Upper lobe of right lung (tissue), 1 donor: Measurements from ENCODE around the gene MECP2. TPM values are rescaled to one million over a fixed set of nuclear protein-coding genes. Genes with fewer than 3 reads are reported as not detected.
A peak's percentile ranks its signal among the peaks of the same experiment; 100 is the strongest.

ENCODE experiments used
- ATAC-seq: fragments of 200-7000 bp; cut with Tn5 transposase; one replicate; pipeline ENCODE4 v1.9.1; 2020; ENCODE audit warnings: mild to moderate bottlenecking, moderate library complexity
- DNase-seq: peaks from one replicate; pipeline ENCODE4 v3.0.0-alpha.2; 2020
- H3K27ac ChIP-seq: fragments of 200-600 bp; one replicate; pipeline ENCODE4 v1.8.0; 2022
- H3K27me3 ChIP-seq: fragments of 200-600 bp; one replicate; pipeline ENCODE4 v1.8.0; 2022; ENCODE audit warnings: mild to moderate bottlenecking
- H3K36me3 ChIP-seq: fragments of 200-600 bp; one replicate; pipeline ENCODE4 v1.8.0; 2022
- H3K4me1 ChIP-seq: fragments of 200-600 bp; one replicate; pipeline ENCODE4 v1.8.0; 2022
- H3K4me3 ChIP-seq: fragments of 200-600 bp; one replicate; pipeline ENCODE4 v1.8.0; 2022; ENCODE audit warnings: mild to moderate bottlenecking
- H3K9me3 ChIP-seq: fragments of 200-600 bp; one replicate; pipeline ENCODE4 v1.8.0; 2022
- CTCF ChIP-seq: fragments of 200-600 bp; IDR thresholded peaks from one replicate; pipeline ENCODE4 v1.8.0; 2022; ENCODE audit warnings: antibody characterized with exemption
- intact Hi-C: fragments of 100-400 bp; cut with DNase I; formaldehyde crosslinking; loops from one replicate; pipeline ENCODE4 v1.11.0; 2022
- total RNA-seq: library from RNA; stranded (reverse); fragmentation: NEBNext Ultra II Directional; extraction: Animal tissue kit (Norgen Biotek cat#: 25700); gene quantifications from one replicate; pipeline ENCODE4 v1.2.1, GENCODE V29; 2021
- donor health status: DM: no; HTN: yes; CAD: no; lungs with severe emphysema.

The MECP2 gene
- total RNA-seq, 1 donor from 2014 or later, result 58.6 TPM

- TF ChIP-seq CTCF, result no peak
- H3K4me3 ChIP-seq, result no peak overlapping the region
- no peak overlapping the region for H3K27ac ChIP-seq
- no peaks in the 10 kb centered on the region for H3K36me3 ChIP-seq
- H3K27me3 ChIP-seq, result no peaks in the 10 kb centered on the region
- no peaks in the 10 kb centered on the region for H3K9me3 ChIP-seq
- DNase-seq (no peak), ATAC-seq (no peak)
- intact Hi-C loops, result no loop called here
- peaks cover 3% of the 10 kb centered on the region for H3K4me1 ChIP-seq
Observed at GRCh38 chrX:154140206-154140605, 42.7 kb upstream of the MECP2 start.

GRCh38 chrX:154138857-154139256 is 41.3 kb upstream of the MECP2 start:
- Histone ChIP-seq H3K36me3 (no peaks in the 10 kb centered on the region), H3K9me3 (no peaks in the 10 kb centered on the region), H3K27ac (no peak overlapping the region), H3K4me1 (peaks cover 3% of the 10 kb centered on the region), H3K4me3 (no peak overlapping the region), H3K27me3 (no peaks in the 10 kb centered on the region)
- intact Hi-C loops, result no loop called here
- TF ChIP-seq CTCF, result no peak
- DNase-seq (no peak), ATAC-seq (no peak)

GRCh38 chrX:154136627-154137161 is 39.2 kb upstream of the MECP2 start:
- H3K27ac ChIP-seq, result no peak overlapping the region
- TF ChIP-seq CTCF, result peak; percentile 81
- H3K4me3 ChIP-seq, result peak overlapping the region; percentile 37
- H3K36me3 ChIP-seq, result no peaks in the 10 kb centered on the region
- peaks cover 3% of the 10 kb centered on the region for H3K4me1 ChIP-seq
- peak; percentile 95 for ATAC-seq
- intact Hi-C loops, result no loop called here
- no peaks in the 10 kb centered on the region for H3K9me3 ChIP-seq
- H3K27me3 ChIP-seq, result no peaks in the 10 kb centered on the region
- DNase-seq, result peak; percentile 80

- no peak overlapping the region for H3K27ac ChIP-seq
- H3K4me1 ChIP-seq, result peaks cover 3% of the 10 kb centered on the region
- ATAC-seq, result no peak
- H3K27me3 ChIP-seq, result no peaks in the 10 kb centered on the region
- TF ChIP-seq CTCF, result no peak
- intact Hi-C loops, result no loop called here
- no peaks in the 10 kb centered on the region for H3K9me3 ChIP-seq
- H3K36me3 ChIP-seq, result no peaks in the 10 kb centered on the region
- no peak for DNase-seq
- H3K4me3 ChIP-seq, result no peak overlapping the region
Observed at GRCh38 chrX:154135458-154136229, 38.1 kb upstream of the MECP2 start.

GRCh38 chrX:154132366-154132765 is 34.8 kb upstream of the MECP2 start:
- Histone ChIP-seq H3K4me1 (peaks cover 3% of the 10 kb centered on the region), H3K4me3 (no peak overlapping the region), H3K9me3 (no peaks in the 10 kb centered on the region), H3K27me3 (no peaks in the 10 kb centered on the region), H3K36me3 (no peaks in the 10 kb centered on the region), H3K27ac (no peak overlapping the region)
- no peak for ATAC-seq
- TF ChIP-seq CTCF, result no peak
- intact Hi-C loops, result no loop called here
- no peak for DNase-seq
